ENCODE results near the gene KCNMB4. TPM values are rescaled to one million over a fixed set of nuclear protein-coding genes. Genes with fewer than 3 reads are reported as not detected.
"Not testable (repeated sequence)": the region's sequence is repeated elsewhere in the genome, so short reads cannot be mapped to it uniquely, and the experiment has no call there.

Gene KCNMB4
- total and polyA plus RNA-seq, 2 experiments from 2014 or later, result 4.3 to 9.2 TPM

- no peak for TF ChIP-seq EZH2phosphoT487 (IDR thresholded peaks at IDR 0.05; ENCODE audit: low read depth, severe bottlenecking, unreplicated experiment)
- no peak for TF ChIP-seq CTCF (IDR thresholded peaks at IDR 0.05; ENCODE audit: poor library complexity)
- TF ChIP-seq EZH2 (IDR thresholded peaks at IDR 0.05; ENCODE audit: borderline replicate concordance), result no peak
- no peak overlapping the region for H3K4me2 ChIP-seq
- H3K9me2 ChIP-seq (replicated peaks; ENCODE audit: insufficient read depth), result no peaks in the 10 kb centered on the region
- H3K4me1 ChIP-seq (ENCODE audit: insufficient read depth), result no peaks in the 10 kb centered on the region
- H2AFZ ChIP-seq, result no peak overlapping the region
- no peak overlapping the region for H3K4me3 ChIP-seq
- no peaks in the 10 kb centered on the region for H4K20me1 ChIP-seq (ENCODE audit: insufficient read depth, poor library complexity, severe bottlenecking)
- WGBS (ENCODE audit: low lambda C conversion rate, missing lambda C conversion rate), result 78% methylated on average over 1 of the region's 1 CpG
- peaks cover 2% of the 10 kb centered on the region for H3K79me2 ChIP-seq
- no peaks in the 10 kb centered on the region for H3K36me3 ChIP-seq (replicated peaks; ENCODE audit: insufficient read depth, low read depth)
- no peak for DNase-seq (ENCODE audit: low spot score)
- no peaks in the 10 kb centered on the region for H3K27me3 ChIP-seq
- H3K27ac ChIP-seq, result no peak overlapping the region
- H3K9me3 ChIP-seq (ENCODE audit: low read depth), result no peaks in the 10 kb centered on the region
Observed at GRCh38 chr12:70386771-70387170, 20.7 kb downstream of the KCNMB4 start.

- TF ChIP-seq CTCF (IDR thresholded peaks at IDR 0.05; ENCODE audit: poor library complexity) (no peak), EZH2 (IDR thresholded peaks at IDR 0.05; ENCODE audit: borderline replicate concordance) (no peak)
- no peak for DNase-seq (ENCODE audit: low spot score)
- Histone ChIP-seq H3K9me2 (replicated peaks; ENCODE audit: insufficient read depth) (no peaks in the 10 kb centered on the region), H3K27me3 (no peaks in the 10 kb centered on the region), H4K20me1 (ENCODE audit: insufficient read depth, poor library complexity, severe bottlenecking) (no peaks in the 10 kb centered on the region), H2AFZ (no peak overlapping the region), H3K9me3 (ENCODE audit: low read depth) (no peaks in the 10 kb centered on the region), H3K36me3 (replicated peaks; ENCODE audit: insufficient read depth, low read depth) (no peaks in the 10 kb centered on the region), H3K4me1 (ENCODE audit: insufficient read depth) (no peaks in the 10 kb centered on the region), H3K27ac (no peak overlapping the region), H3K79me2 (peaks cover 2% of the 10 kb centered on the region), H3K4me3 (no peak overlapping the region), H3K4me2 (no peak overlapping the region)
- WGBS (ENCODE audit: low lambda C conversion rate, missing lambda C conversion rate), result 89% methylated on average over 2 of the region's 2 CpGs
Observed at GRCh38 chr12:70389678-70390077, 23.6 kb downstream of the KCNMB4 start.

- H3K9me2 ChIP-seq (replicated peaks; ENCODE audit: insufficient read depth); H3K36me3 ChIP-seq (replicated peaks; ENCODE audit: insufficient read depth, low read depth); H3K27me3 ChIP-seq; DNase-seq (ENCODE audit: low spot score); H3K4me3 ChIP-seq; H4K20me1 ChIP-seq (ENCODE audit: insufficient read depth, poor library complexity, severe bottlenecking); H3K9me3 ChIP-seq (ENCODE audit: low read depth); H3K4me1 ChIP-seq (ENCODE audit: insufficient read depth); H3K4me2 ChIP-seq; H2AFZ ChIP-seq; H3K27ac ChIP-seq; H3K79me2 ChIP-seq: not testable (repeated sequence)
- 95% methylated on average over 1 of the region's 1 CpG for WGBS (ENCODE audit: low lambda C conversion rate, missing lambda C conversion rate)
Observed at GRCh38 chr12:70392631-70393030, 26.5 kb downstream of the KCNMB4 start.

- Histone ChIP-seq H2AFZ (no peak overlapping the region), H3K9me2 (replicated peaks; ENCODE audit: insufficient read depth) (no peaks in the 10 kb centered on the region), H3K36me3 (replicated peaks; ENCODE audit: insufficient read depth, low read depth) (no peaks in the 10 kb centered on the region), H3K27ac (no peak overlapping the region), H3K27me3 (no peaks in the 10 kb centered on the region), H3K79me2 (peaks cover 2% of the 10 kb centered on the region), H3K4me2 (no peak overlapping the region), H4K20me1 (ENCODE audit: insufficient read depth, poor library complexity, severe bottlenecking) (no peaks in the 10 kb centered on the region), H3K4me1 (ENCODE audit: insufficient read depth) (no peaks in the 10 kb centered on the region), H3K9me3 (ENCODE audit: low read depth) (no peaks in the 10 kb centered on the region), H3K4me3 (no peak overlapping the region)
- DNase-seq (ENCODE audit: low spot score), result no peak
- 73% methylated on average over 2 of the region's 2 CpGs for WGBS (ENCODE audit: low lambda C conversion rate, missing lambda C conversion rate)
- no peak for TF ChIP-seq EZH2 (IDR thresholded peaks at IDR 0.05; ENCODE audit: borderline replicate concordance)
- TF ChIP-seq EZH2phosphoT487 (IDR thresholded peaks at IDR 0.05; ENCODE audit: low read depth, severe bottlenecking, unreplicated experiment), result no peak
- no peak for TF ChIP-seq CTCF (IDR thresholded peaks at IDR 0.05; ENCODE audit: poor library complexity)
Observed at GRCh38 chr12:70393787-70394499, 27.9 kb downstream of the KCNMB4 start.
